Measurements from ENCODE around the gene PEX11B.

GRCh38 chr1:145916745-145917144 lies 1.8 kb downstream of the PEX11B start:
- TF ChIP-seq CTCF (IDR thresholded peaks at IDR 0.05) (no peak), POLR2A (IDR thresholded peaks at IDR 0.05) (no peak)

Measured in heart left ventricle (tissue), 13 donors.